HG03575 (cell line): ENCODE results near the gene LTK.

ENCODE experiments used
- ATAC-seq: cut with Tn5 transposase; IDR thresholded peaks from one replicate; pipeline ENCODE4 v1.9.1; 2021; ENCODE audit not compliant: unreplicated experiment, insufficient number of reproducible peaks, low FRiP score; ENCODE audit errors: extremely low read depth

The LTK gene

GRCh38 chr15:41513506-41514227, at the start of gene LTK:
TSS of gene LTK (minus strand) at chr15:41513827. CDS start at chr15:41513709, 118 bp downstream.
- ATAC-seq: no peak

GRCh38 chr15:41562784-41563198, 49.2 kb upstream of the LTK start:
- no peak for ATAC-seq

- no peak for ATAC-seq
Measured at GRCh38 chr15:41562244-41562643, 48.6 kb upstream of the LTK start.

- ATAC-seq: no peak
Measured at GRCh38 chr15:41561777-41562145, 48.1 kb upstream of the LTK start.

GRCh38 chr15:41561104-41561776, 47.6 kb upstream of the LTK start:
- ATAC-seq: no peak

- ATAC-seq: no peak
Measured at GRCh38 chr15:41560572-41560874, 46.9 kb upstream of the LTK start.

GRCh38 chr15:41559239-41559782, 45.7 kb upstream of the LTK start:
- no peak for ATAC-seq

- no peak for ATAC-seq
Measured at GRCh38 chr15:41558400-41559238, 45.0 kb upstream of the LTK start, which contains the start of gene TYRO3. TSS of gene TYRO3 (plus strand) at chr15:41559212. CDS start at chr15:41559258, 46 bp downstream.

- ATAC-seq: no peak
Measured at GRCh38 chr15:41557673-41558399, 44.2 kb upstream of the LTK start.

GRCh38 chr15:41556677-41557076, 43.0 kb upstream of the LTK start:
- no peak for ATAC-seq

GRCh38 chr15:41554915-41555314, 41.3 kb upstream of the LTK start:
- ATAC-seq: no peak

- ATAC-seq: no peak
Measured at GRCh38 chr15:41554343-41554742, 40.7 kb upstream of the LTK start.

GRCh38 chr15:41553731-41554130, 40.1 kb upstream of the LTK start:
- ATAC-seq: no peak

GRCh38 chr15:41550066-41550775, 36.6 kb upstream of the LTK start:
- no peak for ATAC-seq

- ATAC-seq: no peak
Measured at GRCh38 chr15:41546851-41547786, 33.5 kb upstream of the LTK start.

GRCh38 chr15:41545218-41545617, 31.6 kb upstream of the LTK start:
- no peak for ATAC-seq

GRCh38 chr15:41544650-41545015, 31.0 kb upstream of the LTK start:
- ATAC-seq: no peak

- ATAC-seq: no peak
Measured at GRCh38 chr15:41543521-41543870, 29.9 kb upstream of the LTK start.
